Measurements from ENCODE around the gene RTN4R.
A peak's percentile ranks its signal among the peaks of the same experiment; 100 is the strongest.
"Not testable (repeated sequence)": the region's sequence is repeated elsewhere in the genome, so short reads cannot be mapped to it uniquely, and the experiment has no call there.

RTN4R gene

DNA sequence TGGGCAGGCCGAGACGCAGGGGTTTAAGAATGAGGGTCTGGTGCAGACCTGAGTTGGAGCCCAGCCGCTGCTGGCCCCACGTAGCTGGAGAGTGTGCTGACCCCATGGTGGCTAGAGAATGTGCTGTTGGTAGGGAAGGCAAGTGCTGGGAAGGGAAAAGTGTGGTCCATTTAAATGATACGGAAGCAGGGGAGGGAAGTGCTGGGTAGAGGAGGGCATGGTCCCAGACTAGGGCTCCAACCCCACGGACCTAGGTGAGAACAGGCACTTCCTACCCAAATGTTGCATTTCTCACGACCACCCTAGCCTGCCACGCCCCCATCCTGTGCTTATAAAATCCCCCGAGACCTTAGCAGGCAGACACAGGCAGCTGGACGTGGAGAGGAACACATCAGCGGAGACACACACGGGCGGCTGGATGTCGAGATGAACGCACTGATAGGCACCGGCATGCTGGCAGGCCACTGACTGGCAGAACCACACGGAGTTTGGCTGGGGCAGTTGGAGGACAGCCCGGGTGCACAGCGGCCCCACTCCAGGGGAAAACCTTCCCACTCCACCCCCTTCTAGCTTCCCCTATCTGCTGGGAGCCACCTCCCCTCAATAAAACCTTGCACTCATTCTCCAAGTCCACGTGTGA is 18.8 kb upstream of the RTN4R start:
- DNase-seq, result not testable (repeated sequence)

DNA sequence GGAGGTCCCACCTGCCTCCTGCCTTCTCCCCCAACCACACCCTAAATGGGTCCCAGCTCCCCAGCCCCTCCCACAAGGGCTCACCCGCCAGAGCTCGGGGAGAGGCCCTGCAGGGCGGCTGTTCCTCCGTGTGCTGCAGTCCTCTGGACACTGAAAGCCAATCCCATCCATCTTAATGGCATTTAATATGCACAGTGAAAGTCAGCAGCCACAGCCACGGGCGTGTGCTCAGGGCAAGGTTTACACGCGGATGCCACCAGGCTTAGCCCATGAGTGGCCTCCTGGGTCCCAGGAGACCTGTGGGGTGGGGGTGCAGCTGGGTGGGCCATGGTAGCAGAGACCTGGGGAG is 18.2 kb upstream of the RTN4R start:
- DNase-seq, result not testable (repeated sequence)

DNA sequence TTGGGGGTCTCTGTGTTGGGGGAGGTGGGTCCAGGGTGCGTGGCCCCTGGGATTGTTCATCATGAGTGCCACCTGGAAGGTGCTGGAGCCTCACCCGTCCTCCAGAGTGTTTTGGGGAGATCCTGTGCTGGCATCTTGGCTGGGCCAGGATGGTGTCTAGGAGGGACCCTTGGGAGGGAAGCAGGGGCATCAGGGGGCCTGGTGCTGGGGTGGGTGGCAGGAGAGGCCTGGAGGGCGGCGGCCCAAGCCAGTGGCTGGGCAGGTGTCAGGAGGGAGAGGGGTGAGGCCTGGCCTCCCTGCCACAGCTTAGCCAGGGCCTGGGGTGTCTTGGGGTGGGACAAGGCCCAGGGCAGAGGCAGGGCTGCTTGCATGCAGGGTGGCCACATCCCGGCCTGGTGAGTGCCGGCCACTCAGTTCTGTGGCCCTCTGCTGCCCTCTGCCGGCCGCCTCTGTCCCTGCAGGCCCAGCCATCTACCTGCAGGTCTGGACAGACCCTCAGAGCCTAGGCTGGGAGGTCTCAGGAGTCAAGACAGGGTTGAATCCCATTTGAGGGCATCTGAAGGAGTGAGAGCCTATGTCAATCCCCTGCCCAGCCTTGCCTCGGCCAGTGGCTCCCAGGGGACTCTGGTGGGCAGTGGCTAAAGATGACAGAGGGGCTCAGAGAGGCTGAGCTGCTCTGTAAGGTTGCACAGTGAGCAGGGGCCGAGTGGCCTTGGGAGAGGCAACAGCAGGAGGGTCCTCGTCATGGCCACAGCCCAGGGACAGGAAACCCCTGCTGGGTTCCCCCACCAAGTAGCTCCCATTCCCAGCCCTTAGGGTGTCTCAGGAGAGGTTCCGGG is 17.6 kb upstream of the RTN4R start:
- peak; percentile 53 for DNase-seq

DNA sequence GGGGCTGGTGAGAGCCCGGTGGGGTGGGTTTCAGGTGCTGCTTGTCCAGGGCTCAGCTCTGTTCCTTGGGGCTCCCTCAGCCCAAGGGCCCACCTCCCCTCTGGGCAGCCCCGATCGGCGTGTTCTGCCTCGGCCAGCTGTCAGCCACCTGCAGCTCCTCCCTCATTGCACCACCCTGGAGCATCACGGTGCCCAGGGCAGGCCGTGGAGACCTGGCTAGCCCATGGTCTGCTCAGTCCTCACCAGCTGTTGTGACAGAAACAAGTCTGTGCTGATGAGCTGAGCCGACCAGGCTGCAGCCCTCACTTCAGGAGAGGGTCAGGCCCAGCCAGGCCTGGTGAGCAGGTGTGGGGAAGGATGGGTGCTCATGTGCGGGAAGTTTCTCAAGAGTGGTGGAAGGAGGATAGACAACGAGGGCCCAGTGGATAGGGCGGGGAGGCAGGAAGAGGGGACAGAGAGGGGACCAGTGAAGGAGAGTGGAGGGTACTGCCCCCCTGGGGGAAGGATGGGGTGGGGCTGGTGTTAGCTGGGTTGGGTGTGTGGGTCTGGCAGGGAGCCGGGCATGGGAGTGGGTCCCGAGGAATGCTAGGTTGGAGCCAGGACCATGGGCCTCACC is 16.5 kb upstream of the RTN4R start:
- DNase-seq, result no peak

DNA sequence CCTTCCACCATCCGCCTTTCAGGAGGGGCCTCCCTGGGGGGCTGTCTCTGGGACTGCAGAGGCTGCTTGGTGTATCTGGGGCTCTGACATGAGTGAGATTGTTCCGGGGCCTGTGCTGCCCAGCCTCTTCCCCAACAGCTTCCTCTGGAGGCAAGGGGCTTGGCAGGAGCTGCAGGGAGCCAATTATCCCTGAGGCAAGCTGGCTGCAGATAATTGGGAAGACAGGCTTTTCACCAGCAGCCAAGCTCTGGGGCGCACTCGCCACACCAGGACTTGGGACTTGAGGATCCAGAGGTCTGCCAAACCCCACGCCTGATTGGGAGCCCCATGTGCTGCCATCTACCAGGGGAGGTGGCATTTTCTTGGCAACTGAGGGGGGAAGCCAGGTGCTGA is 15.6 kb upstream of the RTN4R start:
- no peak for DNase-seq

DNA sequence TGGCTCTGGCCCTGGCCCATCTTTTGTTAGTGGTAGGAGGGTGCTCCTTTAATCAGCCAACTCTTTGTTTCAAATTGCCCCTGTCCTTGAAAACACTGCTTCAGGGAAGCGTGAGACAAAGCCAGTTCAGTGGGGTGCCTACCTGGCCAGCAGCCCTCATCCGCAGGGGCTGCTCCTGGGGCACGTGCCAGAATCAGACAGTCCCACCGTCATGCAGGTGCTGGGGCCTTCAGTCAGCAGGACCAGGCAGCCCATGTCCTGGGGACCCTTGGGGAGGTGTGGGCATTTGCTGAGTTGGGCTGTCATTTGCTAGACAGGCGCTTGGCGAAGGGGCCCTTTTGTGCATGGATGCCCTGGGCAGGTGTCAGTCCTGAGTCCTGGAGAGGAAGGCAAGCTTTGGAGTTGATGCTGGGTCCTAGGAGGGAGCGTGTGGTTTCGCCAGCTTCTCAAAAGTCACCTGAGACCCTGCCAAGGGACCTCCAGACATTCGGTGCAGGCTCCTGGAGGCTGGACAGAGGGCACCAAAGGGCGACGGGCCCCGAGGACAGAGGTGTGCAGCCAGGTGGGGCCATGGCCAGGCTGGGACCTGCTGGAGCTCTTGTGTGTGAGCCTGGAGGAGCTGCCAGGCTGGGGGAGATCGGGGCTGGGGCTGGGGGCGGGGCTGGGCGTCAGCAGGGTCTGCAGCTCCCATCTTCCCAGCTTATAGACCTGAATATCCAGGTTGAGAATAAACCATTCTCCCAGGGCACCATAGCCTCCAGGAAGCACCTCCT is 15.0 kb upstream of the RTN4R start:
- no peak for DNase-seq

DNA sequence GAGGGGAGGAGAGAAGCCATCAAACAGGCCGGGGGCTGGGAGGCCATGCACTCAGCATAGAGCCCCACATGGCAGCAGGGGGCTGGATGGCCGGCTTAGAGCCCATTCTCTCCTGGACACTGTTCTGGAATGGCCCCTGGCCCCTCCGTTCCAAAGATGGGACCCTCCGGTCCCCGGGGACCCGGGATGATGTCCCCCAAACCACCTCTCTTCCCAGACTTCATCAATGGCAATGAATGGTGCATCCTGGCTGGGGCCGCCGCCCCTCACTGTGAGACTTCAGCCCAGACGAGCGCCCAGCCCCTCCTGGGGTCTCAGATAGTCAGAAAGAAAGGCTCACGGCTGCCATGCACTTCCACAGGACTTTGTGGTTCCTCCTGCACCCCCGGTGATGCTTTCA is 13.8 kb upstream of the RTN4R start:
- no peak for DNase-seq

DNA sequence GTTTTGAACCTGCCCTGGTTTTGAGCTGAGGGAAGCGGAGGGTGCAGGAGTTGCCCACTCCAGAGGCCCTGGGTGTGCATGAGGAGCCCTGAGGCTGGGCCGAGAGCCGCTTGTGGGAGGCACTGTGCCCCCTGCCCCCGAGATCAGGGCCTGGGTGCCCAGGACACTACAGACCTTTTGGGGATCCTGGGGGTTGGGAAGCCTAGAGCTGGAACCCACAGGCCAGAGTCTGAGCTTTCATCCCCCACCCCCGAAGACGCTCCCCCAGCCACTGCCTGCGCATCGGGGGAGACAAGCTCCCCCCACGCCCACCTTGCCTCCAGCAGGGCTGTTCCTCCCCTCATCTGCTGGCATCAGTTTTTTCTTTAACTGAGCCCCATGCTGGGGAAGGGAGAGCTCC is 13.4 kb upstream of the RTN4R start:
- not testable (repeated sequence) for DNase-seq

DNA sequence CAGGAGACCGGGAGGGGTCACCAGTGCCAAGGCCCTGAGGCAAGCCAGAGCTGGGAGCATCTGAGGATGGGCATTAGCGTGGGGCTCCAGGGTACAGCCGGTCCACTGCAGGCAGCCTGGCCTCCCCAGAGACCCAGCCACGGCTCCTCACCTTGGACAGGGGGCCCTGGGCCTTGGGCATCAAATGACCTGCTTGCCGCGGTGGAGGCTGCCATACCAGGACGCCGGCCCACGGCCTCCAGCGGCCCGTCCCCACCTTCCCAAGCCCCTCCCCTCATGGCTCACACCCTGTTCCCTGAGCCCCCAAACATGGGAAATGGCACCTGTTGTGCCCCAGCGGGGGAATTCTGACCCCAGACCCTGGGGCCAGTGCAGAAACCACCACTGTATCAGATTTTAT is 12.7 kb upstream of the RTN4R start:
- no peak for DNase-seq

DNA sequence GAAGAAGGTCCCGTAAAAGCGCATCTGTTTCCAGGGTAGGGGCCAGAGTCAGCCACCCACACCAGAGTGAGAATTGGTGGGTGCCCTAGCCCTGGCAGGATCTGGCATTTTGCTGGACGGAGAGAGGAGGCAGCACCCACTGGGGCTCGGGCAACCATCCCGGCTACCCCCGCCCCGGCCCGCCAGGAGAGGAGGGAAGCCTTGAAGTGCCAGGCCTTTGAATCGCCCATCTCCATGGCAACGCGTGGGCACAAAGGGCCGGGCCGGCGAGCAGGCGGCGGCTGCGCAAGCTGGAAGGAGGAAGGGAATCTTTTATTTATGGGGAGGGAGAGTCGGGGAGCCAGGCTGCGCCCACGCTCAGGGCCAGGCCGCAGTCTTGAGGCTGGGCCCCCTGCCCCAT is 12.0 kb upstream of the RTN4R start:
- DNase-seq, result not testable (repeated sequence)

DNA sequence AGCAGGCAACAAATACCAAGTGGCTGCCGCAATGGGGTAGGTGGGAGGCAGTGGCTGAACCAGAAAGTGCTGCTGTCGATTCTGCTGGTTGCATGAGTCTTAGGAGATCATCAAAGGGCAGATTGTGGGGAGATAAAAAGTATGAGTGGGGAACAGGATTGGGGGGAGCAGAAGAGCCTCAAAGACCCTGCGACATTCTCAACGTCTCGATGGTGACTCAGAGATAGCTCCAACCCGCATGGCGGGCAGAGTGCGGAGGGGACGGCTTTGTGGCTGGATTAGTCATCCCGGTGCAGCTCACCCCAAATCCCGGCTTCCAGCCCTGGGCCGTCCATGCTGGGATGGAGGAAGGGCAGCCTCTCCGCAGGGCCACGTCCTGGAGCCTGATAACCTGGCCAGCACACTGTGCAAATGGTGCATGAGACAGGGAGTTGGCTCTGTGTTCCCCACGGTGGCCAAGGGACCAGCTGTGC is 11.6 kb upstream of the RTN4R start:
- peak; percentile 78 for DNase-seq

DNA sequence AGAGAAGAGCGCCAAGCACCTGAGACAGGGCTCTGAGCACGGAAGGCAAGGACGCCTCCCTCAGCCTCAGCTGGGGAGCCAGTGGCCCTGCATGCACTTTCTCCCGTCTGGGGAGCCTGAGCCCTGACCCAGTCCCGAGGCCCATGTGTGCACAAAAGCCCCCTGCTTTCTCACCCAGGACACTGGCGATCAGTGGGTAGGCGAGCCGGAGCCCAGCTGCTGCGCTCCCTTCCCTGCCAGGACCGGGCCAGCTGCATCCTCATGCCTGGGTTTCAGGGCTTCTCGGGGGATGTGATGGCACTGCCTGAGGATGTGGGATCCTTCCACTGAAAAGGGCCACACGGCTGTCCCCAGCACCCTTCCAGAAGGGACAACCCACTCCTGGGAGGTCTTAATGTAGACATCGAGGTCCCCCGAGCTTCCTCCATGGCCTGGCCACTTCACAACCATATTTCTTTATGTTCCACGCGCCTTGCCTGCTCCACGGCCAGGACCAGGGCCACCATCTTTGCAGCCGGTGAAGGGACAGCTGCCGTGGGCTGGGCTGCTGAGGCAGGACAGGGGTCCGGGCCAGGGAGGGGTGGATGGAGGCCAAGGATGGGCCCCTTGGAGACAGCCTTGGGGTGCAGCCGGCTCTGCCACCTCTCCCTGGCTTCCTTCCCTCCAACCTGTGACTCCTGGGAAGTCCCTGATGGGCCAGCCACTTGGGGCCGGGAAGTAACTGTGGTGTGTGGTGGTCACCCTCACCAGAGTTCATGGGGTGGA is 10.8 kb upstream of the RTN4R start:
- not testable (repeated sequence) for DNase-seq

DNA sequence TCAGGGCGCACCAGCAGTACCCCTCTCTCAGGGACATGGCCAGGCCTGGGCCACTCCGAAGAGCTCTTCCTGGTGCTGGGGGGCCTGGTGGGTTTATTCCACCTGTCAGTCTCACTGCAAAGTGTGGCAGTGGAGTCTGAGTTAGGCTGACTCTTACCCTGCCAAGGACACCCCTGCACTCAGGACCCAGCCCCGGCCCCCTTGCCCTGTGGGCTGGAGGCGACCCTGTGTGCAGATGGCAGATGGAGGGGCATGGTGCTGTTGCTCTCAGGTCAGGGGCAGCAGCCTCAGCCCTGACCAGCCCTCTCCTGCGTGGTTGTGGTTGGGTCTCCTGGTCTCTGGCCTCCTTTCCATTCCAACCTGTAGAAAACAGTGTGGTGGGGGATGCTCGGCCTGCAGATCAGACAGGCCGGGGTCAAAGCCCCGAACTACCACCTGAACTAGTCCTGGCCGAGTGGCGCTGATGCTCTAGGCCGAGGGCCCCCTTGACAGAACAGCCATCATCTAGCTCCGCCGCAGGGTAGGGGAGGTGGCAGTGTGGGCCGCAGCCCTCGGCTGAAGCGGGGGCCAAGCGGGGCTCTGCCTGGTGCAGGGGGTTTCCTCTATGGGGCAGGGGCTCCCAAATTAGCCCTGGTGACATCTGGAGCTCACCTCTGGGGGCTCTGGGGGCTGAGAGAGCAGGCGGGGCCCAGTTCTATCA is 10.0 kb upstream of the RTN4R start:
- DNase-seq, result not testable (repeated sequence)

DNA sequence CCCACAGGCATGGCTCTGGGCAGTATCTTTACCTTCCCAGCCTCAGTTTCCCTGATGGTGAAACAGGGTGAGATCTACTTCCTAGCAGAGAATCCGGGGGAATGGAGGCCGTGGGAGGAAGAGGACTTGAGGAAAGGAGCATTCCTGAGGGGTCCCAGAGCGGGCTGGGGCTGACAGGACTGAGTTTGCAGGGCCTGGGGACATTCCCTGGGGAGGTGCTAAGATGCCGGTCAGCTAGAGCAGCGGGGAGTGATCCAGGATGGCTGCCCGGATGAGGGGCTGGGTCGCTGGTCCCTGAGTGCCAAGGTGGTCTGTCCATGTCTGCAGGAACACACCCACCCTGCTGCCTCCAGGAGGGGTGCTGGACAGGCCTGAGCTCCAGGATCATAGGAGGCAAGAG is 8.3 kb upstream of the RTN4R start:
- DNase-seq, result no peak

DNA sequence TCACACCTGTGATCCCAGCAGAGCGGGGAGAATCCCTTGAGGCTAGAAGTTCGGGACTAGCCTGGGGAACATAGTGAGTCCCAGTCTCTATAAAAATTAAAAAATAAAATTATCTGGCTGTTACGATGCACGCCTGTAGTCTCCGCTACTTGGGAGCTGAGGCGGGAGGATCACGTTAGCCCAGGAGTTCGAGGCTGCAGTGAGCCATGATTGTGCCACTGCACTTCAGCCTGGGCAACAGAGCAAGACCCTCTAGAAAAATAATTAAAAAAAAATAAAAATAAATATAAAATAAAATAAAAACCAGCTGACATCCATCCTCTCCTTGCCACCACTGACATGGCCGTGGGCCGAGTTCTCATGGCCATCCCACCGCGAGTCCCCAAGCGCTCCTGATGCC is 7.7 kb upstream of the RTN4R start:
- DNase-seq, result no peak

DNA sequence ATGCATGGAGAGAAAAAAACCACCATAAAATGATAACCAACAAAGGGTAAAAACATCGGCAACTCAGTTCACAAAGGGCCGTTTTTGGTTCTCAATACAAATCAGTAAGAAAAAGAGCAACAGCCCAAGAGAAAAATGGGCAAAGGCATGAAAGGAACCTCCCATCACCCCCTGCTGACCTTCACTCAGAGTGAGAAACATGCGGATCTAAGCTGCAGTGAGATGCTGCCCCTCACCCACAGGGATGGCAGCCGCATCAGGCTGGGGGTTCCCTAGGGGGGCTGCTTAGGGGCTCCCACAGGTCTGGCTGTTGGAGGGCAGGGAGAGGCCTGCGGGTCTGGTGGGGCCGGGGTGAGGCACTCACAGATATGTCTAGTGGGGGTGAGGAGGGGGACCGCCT is 7.2 kb upstream of the RTN4R start:
- not testable (repeated sequence) for DNase-seq

DNA sequence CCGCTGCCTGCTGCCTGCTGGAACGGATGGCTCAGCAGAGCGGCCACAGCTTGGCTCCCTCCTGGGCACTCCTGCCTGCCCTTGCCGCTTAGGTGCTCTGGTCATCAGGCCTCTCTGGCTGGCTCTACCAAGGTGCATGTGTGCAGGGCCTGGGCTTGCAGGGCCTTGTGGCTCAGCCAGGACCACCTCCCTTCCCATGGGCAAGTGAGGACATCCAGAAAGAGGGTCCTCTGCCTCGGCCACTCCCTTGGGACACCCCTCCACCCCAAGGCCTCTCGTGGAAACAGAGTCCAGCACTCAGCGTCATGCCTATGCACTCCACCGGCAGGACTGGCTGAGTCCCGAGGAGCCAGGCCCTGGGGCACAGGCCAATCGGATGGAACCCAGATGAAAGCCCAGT is 6.3 kb upstream of the RTN4R start:
- not testable (repeated sequence) for DNase-seq

DNA sequence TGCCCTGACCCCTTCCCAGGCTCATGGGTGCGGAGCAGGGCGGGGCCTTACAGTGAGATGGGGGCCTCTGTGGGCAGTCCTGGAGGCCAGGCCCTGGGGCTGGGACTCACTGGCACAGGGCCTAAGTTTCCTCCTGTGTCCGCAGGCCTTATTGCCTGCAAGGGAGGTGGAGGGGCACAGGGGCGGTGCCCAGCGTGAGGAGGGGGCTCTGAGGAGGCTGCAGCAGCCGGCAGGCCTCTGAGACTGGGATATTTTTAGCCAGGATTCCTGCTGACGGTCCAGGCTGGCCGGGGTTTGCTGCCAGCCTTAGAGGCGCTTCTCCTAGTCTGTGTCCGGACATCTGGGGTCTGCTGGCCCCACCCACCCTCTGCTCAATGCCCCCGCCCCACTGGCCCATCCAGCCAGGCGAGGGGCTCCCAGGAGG is 5.7 kb upstream of the RTN4R start:
- DNase-seq, result no peak

DNA sequence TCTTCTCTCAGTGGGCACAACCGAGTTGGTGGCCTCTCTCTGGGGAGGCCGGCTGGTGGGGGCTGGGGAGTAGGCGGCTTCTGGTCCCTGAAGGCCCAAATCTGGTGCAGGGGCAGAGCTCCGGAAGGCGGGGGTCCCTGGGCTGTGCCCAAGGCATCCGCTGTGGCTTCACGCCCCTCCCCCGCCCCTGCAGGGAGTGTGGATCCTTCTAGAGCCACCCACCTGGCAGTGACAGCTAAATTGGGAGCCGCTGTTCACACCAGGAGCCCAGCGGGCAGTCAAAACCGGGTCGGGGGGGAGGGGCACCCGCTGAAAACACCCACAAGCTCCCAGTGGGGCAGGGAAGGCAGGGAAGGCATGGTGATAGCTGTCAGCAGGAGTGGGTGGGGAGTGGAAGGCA is 4.6 kb upstream of the RTN4R start:
- DNase-seq, result no peak

DNA sequence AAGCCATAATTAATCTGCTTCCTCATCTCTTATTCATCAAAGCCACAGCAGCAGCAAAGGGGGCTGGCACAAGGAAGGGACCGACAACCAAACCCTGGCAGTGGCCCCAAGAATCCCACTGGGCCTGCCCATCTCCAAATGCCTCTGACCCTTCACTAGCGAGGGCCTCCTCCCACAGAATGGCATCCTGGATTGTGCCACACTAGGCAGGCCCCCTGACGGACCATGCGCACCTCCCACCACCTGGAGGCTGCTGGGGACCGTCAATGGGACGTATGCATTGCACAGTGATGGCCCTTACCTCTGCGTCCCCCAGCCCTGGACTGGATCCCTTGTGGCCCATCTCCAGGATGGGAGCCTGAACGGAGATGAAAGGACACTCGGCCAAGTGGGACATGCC is 4.1 kb upstream of the RTN4R start:
- DNase-seq, result no peak

DNA sequence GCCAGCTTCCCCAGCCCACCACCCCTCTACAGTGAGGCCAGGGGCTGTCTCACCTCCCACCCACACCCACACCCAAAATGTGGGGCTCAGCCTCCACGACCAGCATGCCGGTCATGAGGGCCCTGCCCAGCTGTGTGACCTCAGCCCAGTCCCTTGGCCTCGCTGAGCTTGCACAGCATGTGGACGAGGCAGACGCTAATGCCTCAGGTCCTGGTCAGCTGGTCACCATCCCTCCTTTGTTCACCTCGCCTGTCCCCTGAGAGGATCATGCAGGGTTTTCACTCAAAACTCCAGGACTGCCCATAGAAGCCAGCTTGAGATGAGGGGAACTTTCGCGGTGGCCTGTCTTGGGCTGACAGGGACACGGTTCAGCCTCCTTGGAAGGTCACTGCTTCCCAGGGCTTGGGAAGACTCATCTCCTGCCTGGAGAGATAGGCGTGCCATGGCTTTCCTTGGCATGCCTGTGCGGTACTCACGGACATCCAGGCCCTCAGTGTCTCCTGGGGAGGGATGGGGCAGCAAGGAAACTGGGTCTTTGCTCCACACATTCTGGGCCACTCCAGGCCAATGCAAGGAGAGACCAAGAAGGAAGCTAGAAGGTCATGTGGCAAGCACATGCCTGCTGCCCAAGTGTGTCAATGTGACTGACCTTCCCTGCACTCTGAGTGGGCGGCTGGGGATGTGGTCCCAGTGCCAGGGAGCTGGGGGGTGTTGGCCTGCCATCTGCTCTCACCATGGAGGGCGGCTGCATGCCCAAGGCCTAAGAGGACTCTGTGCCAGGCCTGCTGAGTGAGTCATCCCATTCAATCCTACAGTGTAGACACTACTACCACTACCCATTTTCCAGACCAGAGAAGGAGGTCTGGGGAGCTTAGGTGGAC is 3.2 kb upstream of the RTN4R start:
- no peak for DNase-seq

Data from EL (cell line).